VCaP (cell line): ENCODE measurements around the gene FDXR.

Source experiments
- H3K27ac ChIP-seq: fragments of 450-650 bp; 2 replicates; pipeline ENCODE4 v1.5.1; 2017
- TF ChIP-seq, protein P1 (sequence below): fragments of 450-650 bp; conservative IDR thresholded peaks from 2 replicates; pipeline ENCODE4 v1.5.1; 2017; ENCODE audit warnings: mild to moderate bottlenecking, moderate library complexity

FDXR gene

DNA sequence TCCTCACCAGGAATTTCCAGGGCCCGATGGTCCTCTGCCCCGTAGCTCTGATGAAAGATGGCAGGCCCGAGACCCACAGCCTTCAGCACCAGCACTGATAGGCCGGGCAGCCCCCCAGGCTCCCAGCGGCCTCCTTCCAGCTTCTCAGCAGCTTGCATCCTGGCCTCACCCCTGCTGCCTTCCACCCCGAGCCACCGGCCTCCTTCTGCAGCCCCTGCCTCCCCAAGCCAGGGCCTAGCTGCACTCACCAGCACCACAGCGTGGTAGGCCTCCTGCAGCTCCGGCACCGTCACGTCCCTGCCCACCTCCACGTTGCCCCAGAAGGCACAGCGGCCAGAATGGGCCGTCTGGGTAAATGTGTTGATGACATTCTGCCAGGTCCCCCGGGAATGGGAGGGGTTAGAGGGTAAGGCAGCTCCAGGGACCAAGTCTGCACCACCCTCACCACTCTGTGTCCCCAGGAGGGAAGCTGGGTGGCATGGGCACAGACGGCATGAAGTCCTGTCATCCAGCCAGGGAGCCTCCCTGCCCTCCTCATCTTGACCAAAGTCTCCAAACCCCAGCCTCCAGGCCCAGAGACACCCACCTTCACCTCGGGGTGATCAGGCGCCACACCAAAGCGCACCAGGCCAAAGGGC lies 6.5 kb downstream of the FDXR start:
- H3K27ac ChIP-seq: no peak overlapping the region
- TF ChIP-seq, protein P1, sequence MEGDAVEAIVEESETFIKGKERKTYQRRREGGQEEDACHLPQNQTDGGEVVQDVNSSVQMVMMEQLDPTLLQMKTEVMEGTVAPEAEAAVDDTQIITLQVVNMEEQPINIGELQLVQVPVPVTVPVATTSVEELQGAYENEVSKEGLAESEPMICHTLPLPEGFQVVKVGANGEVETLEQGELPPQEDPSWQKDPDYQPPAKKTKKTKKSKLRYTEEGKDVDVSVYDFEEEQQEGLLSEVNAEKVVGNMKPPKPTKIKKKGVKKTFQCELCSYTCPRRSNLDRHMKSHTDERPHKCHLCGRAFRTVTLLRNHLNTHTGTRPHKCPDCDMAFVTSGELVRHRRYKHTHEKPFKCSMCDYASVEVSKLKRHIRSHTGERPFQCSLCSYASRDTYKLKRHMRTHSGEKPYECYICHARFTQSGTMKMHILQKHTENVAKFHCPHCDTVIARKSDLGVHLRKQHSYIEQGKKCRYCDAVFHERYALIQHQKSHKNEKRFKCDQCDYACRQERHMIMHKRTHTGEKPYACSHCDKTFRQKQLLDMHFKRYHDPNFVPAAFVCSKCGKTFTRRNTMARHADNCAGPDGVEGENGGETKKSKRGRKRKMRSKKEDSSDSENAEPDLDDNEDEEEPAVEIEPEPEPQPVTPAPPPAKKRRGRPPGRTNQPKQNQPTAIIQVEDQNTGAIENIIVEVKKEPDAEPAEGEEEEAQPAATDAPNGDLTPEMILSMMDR: no peak

GRCh38 chr17:74865504-74866197 lies 7.1 kb downstream of the FDXR start:
- TF ChIP-seq, protein P1: no peak
- H3K27ac ChIP-seq: no peak overlapping the region

- TF ChIP-seq, protein P1: peak; percentile 93
- no peak overlapping the region for H3K27ac ChIP-seq
Measured at GRCh38 chr17:74864866-74865395, 7.9 kb downstream of the FDXR start.

DNA sequence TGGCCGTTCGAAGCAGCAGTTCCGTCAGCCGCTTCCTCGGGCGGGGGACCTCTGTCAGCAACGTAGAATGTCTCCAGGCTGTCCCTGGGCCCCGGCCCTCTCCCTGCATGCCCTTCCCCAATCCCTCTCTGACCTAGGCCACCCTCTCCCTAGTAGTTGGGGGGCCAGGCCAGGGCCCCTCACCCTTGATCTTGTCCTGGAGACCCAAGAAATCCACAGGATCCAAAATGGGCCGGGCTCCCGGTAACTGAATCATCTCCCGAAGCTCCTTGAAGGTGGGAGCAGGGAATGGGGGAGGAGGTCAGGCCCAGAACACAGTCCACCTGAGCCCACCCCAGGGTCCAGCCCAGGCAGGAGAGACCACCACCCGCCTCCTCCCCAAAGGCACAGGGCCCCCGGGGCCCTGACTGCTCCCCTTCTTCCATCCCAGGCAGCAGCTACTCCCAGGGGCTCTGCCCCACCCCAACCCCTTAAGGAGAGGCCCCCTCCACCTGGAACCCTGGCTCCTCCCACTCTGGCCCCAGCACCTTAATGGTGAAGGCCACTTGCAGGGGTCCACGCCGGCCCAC lies 8.4 kb downstream of the FDXR start:
- H3K27ac ChIP-seq: no peak overlapping the region
- TF ChIP-seq, protein P1: no peak

- TF ChIP-seq, protein P1: no peak
- H3K27ac ChIP-seq: no peak overlapping the region
Measured at GRCh38 chr17:74863420-74864296, 9.1 kb downstream of the FDXR start.

DNA sequence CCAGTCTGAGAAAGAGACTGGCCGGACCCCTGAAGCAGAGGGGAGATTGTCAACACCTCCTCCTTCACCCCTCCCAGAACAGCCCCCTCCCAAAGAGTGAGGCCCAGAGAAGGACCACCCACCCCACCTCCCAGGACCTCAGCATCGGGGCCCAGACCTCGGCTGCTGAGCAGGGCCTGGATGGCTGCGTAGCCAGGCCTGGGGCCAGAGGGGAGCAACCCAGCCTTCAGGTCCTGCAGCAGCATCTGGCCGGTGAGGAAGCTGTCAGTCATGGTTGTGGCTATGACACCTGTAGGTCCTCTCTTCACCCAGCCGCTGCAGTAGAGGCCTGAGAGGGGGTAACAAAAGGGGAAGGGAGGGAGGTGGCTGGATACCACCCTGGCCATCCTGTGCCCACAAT lies 9.9 kb downstream of the FDXR start:
- H3K27ac ChIP-seq: no peak overlapping the region
- TF ChIP-seq, protein P1: no peak
